SKM-1 treated with dmso at 0.1 percent for 144 hours (cell line): ENCODE results near the gene PRR16.
"Not testable (repeated sequence)": the region's sequence is repeated elsewhere in the genome, so short reads cannot be mapped to it uniquely, and the experiment has no call there.

Experiments
- DNase-seq: peaks from one replicate; lab custom pipeline; 2025; ENCODE audit not compliant: unreplicated experiment; lab: John Stamatoyannopoulos, UW

The PRR16 gene

GRCh38 chr5:120631611-120632010, 167.5 kb downstream of the PRR16 start:
- DNase-seq: no peak

GRCh38 chr5:120632430-120632829, 168.3 kb downstream of the PRR16 start:
- no peak for DNase-seq

GRCh38 chr5:120638449-120638848, 174.3 kb downstream of the PRR16 start:
- no peak for DNase-seq

GRCh38 chr5:120640778-120641177, 176.7 kb downstream of the PRR16 start:
- DNase-seq: no peak

GRCh38 chr5:120644516-120644915, 180.4 kb downstream of the PRR16 start:
- no peak for DNase-seq

GRCh38 chr5:120655828-120656435, 191.8 kb downstream of the PRR16 start:
- DNase-seq: no peak

GRCh38 chr5:120657104-120657503, 193.0 kb downstream of the PRR16 start:
- no peak for DNase-seq

GRCh38 chr5:120677481-120677880, 213.4 kb downstream of the PRR16 start:
- peak; percentile 1 for DNase-seq

GRCh38 chr5:120678279-120678678, 214.2 kb downstream of the PRR16 start:
- DNase-seq: no peak

GRCh38 chr5:120682851-120683250, 218.8 kb downstream of the PRR16 start:
- DNase-seq: no peak

- no peak for DNase-seq
Measured at GRCh38 chr5:120683580-120683979, 219.5 kb downstream of the PRR16 start.

- no peak for DNase-seq
Measured at GRCh38 chr5:120684213-120684612, 220.1 kb downstream of the PRR16 start.

- peak; percentile 0 for DNase-seq
Measured at GRCh38 chr5:120684749-120685415, 220.8 kb downstream of the PRR16 start.

GRCh38 chr5:120690621-120691407, 226.7 kb downstream of the PRR16 start:
- DNase-seq: no peak

GRCh38 chr5:120692325-120692724, 228.2 kb downstream of the PRR16 start:
- DNase-seq: no peak

GRCh38 chr5:120695368-120695880, 231.3 kb downstream of the PRR16 start:
- DNase-seq: no peak

- no peak for DNase-seq
Measured at GRCh38 chr5:120697147-120697546, 233.0 kb downstream of the PRR16 start.

GRCh38 chr5:120697670-120698327, 233.7 kb downstream of the PRR16 start:
- DNase-seq: not testable (repeated sequence)

GRCh38 chr5:120700653-120701052, 236.6 kb downstream of the PRR16 start:
- DNase-seq: not testable (repeated sequence)

- not testable (repeated sequence) for DNase-seq
Measured at GRCh38 chr5:120702817-120703538, 238.9 kb downstream of the PRR16 start.
